AG04449 (cell line): ENCODE measurements around the gene SPAG9.

Experiments
- CTCF ChIA-PET: fragments of 350-600 bp; formaldehyde crosslinking; extraction: SDS; loops from one replicate; lab custom pipeline; 2021; ENCODE audit warnings: antibody characterized with exemption; lab: Yijun Ruan, JAX
- POLR2A ChIA-PET: fragments of 400-600, 350-600 bp; formaldehyde crosslinking; extraction: SDS; loops from one replicate; lab custom pipeline; 2020; ENCODE audit warnings: antibody characterized with exemption, inconsistent platforms; lab: Yijun Ruan, JAX
- DNase-seq: peaks from one replicate; pipeline ENCODE4 v3.0.0-alpha.2; 2010; ENCODE audit warnings: low read depth, low spot score
- H3K4me3 ChIP-seq: 2 replicates; pipeline ENCODE4 v1.5.1; 2011; ENCODE audit warnings: low read depth, mild to moderate bottlenecking, control low read depth, low read length
- CTCF ChIP-seq: IDR thresholded peaks from one replicate; pipeline ENCODE4 v1.5.1; 2011; ENCODE audit warnings: mild to moderate bottlenecking, moderate library complexity, low read length, control low read depth, inconsistent platforms; ENCODE audit not compliant: insufficient read depth; ENCODE audit errors: missing control alignments

SPAG9 gene

GRCh38 chr17:51059781-51060180, 60.9 kb downstream of the SPAG9 start:
- H3K4me3 ChIP-seq, result no peak overlapping the region
- no peak for DNase-seq
- CTCF ChIA-PET, result interaction anchor here (0.8 to 18.4 kb wide), 8 partner anchors 9 to 207 kb away, joined by 3 to 276 read pairs (median 4); no protein-coding TSS in a partner anchor
- TF ChIP-seq CTCF, result no peak
- POLR2A ChIA-PET, result interaction anchor here (0.7 kb wide), 1 partner anchor 27 kb away, joined by 3 read pairs; no protein-coding TSS in a partner anchor

- no peak for TF ChIP-seq CTCF
- no peak overlapping the region for H3K4me3 ChIP-seq
- POLR2A ChIA-PET, result interaction anchor here (0.6 to 1.5 kb wide), 6 partner anchors 11 to 191 kb away, joined by 3 to 7 read pairs (median 3); partner anchors contain the start of genes NME1, SPAG9 and TOB1
- no peak for DNase-seq
- CTCF ChIA-PET, result interaction anchor here (0.6 to 18.4 kb wide), 15 partner anchors 11 to 205 kb away, joined by 3 to 276 read pairs (median 5); partner anchors contain the start of gene NME1
Measured at GRCh38 chr17:51057534-51057933, 63.1 kb downstream of the SPAG9 start.

- CTCF ChIA-PET, result interaction anchor here (0.6 to 18.4 kb wide), 24 partner anchors 11 to 204 kb away, joined by 3 to 276 read pairs (median 5); partner anchors contain the start of gene NME1
- POLR2A ChIA-PET, result interaction anchor here (0.6 to 1.5 kb wide), 9 partner anchors 10 to 190 kb away, joined by 3 to 7 read pairs (median 3); partner anchors contain the start of genes NME1, SPAG9 and TOB1
- TF ChIP-seq CTCF, result peak; percentile 49
- H3K4me3 ChIP-seq, result no peak overlapping the region
- peak; percentile 91 for DNase-seq
Measured at GRCh38 chr17:51056813-51057510, 63.7 kb downstream of the SPAG9 start.

GRCh38 chr17:51054748-51055147, 65.9 kb downstream of the SPAG9 start:
- POLR2A ChIA-PET, result no interaction called here
- CTCF ChIA-PET, result interaction anchor here (1.6 to 18.4 kb wide), 5 partner anchors 10 to 98 kb away, joined by 5 to 276 read pairs (median 17); partner anchors contain the start of gene NME1
- TF ChIP-seq CTCF, result no peak

GRCh38 chr17:51052235-51052634, 68.4 kb downstream of the SPAG9 start:
- POLR2A ChIA-PET, result no interaction called here
- CTCF ChIA-PET, result interaction anchor here (1.7 to 18.4 kb wide), 2 partner anchors 10 to 49 kb away, joined by 6 to 276 read pairs; no protein-coding TSS in a partner anchor
- no peak for DNase-seq
- H3K4me3 ChIP-seq, result no peak overlapping the region
- TF ChIP-seq CTCF, result no peak

More at GRCh38 chr17:51054748-51055147, 65.9 kb downstream of the SPAG9 start:
- no peak overlapping the region for H3K4me3 ChIP-seq
- DNase-seq, result no peak
